Astrocyte (in vitro differentiated cells and primary cell): Measurements from ENCODE around the gene PPP1R9A.

Source experiments
- CTCF ChIP-seq: IDR thresholded peaks from 2 replicates; pipeline ENCODE4 v1.5.1; 2011; ENCODE audit warnings: low read depth, mild to moderate bottlenecking, inconsistent platforms, low read length, moderate library complexity; ENCODE audit not compliant: insufficient read depth
- EZH2 ChIP-seq: IDR thresholded peaks from 2 replicates; pipeline ENCODE4 v1.6.1; 2012; ENCODE audit warnings: mild to moderate bottlenecking, low read length, inconsistent platforms; ENCODE audit not compliant: insufficient read depth

GRCh38 chr7:95102662-95103061, 195.3 kb downstream of the PPP1R9A start:
- TF ChIP-seq CTCF (no peak), EZH2 (no peak)
